Measurements from ENCODE around the gene FGF21. TPM values are rescaled to one million over a fixed set of nuclear protein-coding genes. Genes with fewer than 3 reads are reported as not detected.
"Not testable (repeated sequence)": the region's sequence is repeated elsewhere in the genome, so short reads cannot be mapped to it uniquely, and the experiment has no call there.

Gene FGF21
- total RNA-seq, 4 donors from 2014 or later: not detected

- Histone ChIP-seq H3K4me3 (no peak overlapping the region), H3K4me1 (peaks cover 0 to 22% (median 5%) of the 10 kb centered on the region in 4 donors), H3K36me3 (no peaks in the 10 kb centered on the region), H3K27me3 (peaks cover 28% of the 10 kb centered on the region), H3K9me3 (no peaks in the 10 kb centered on the region), H3K27ac (no peak overlapping the region)
- in situ Hi-C loops (cut with MboI; ENCODE audit: low pct_ligation_motif_present in 1 of 4, low pct_unique_long_range_greater_than_20kb in 1 of 4, low sequenced_read_pairs in 3 of 4): no loop called here
- 15 to 36% methylated on average over 2 to 5 of the region's 5 CpGs for WGBS, 2 donors (ENCODE audit: low coverage in 1 of 2)
- intact Hi-C loops (cut with DNase I; ENCODE audit: low total_unique reads): no loop called here
- TF ChIP-seq, protein P1, sequence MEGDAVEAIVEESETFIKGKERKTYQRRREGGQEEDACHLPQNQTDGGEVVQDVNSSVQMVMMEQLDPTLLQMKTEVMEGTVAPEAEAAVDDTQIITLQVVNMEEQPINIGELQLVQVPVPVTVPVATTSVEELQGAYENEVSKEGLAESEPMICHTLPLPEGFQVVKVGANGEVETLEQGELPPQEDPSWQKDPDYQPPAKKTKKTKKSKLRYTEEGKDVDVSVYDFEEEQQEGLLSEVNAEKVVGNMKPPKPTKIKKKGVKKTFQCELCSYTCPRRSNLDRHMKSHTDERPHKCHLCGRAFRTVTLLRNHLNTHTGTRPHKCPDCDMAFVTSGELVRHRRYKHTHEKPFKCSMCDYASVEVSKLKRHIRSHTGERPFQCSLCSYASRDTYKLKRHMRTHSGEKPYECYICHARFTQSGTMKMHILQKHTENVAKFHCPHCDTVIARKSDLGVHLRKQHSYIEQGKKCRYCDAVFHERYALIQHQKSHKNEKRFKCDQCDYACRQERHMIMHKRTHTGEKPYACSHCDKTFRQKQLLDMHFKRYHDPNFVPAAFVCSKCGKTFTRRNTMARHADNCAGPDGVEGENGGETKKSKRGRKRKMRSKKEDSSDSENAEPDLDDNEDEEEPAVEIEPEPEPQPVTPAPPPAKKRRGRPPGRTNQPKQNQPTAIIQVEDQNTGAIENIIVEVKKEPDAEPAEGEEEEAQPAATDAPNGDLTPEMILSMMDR (IDR thresholded peaks at IDR 0.05): no peak
- TF ChIP-seq POLR2AphosphoS5 (IDR thresholded peaks at IDR 0.05): no peak
- no peak for TF ChIP-seq POLR2A (IDR thresholded peaks at IDR 0.05)
- TF ChIP-seq EP300 (IDR thresholded peaks at IDR 0.05; ENCODE audit: low read depth): no peak
- no peak for DNase-seq
These were observed 29.2 kb downstream of the FGF21 start for GRCh38 chr19:48784527-48784926.

- Histone ChIP-seq H3K4me1 (peaks cover 0 to 14% (median 0%) of the 10 kb centered on the region in 4 donors), H3K27me3 (peaks cover 28% of the 10 kb centered on the region)
- H3K4me3 ChIP-seq; H3K27ac ChIP-seq; in situ Hi-C loops (cut with MboI; ENCODE audit: low pct_ligation_motif_present in 1 of 4, low pct_unique_long_range_greater_than_20kb in 1 of 4, low sequenced_read_pairs in 3 of 4); H3K36me3 ChIP-seq; DNase-seq; H3K9me3 ChIP-seq; intact Hi-C loops (cut with DNase I; ENCODE audit: low total_unique reads): not testable (repeated sequence)
- WGBS, 2 donors (ENCODE audit: low coverage in 1 of 2): 87 to 100% methylated on average over 1 to 7 of the region's 7 CpGs
These were observed 31.1 kb downstream of the FGF21 start for GRCh38 chr19:48786422-48786821.

- 33 to 58% methylated on average over 1 to 9 of the region's 9 CpGs for WGBS, 2 donors (ENCODE audit: low coverage in 1 of 2)
- H3K4me1 ChIP-seq: peaks cover 0 to 10% (median 0%) of the 10 kb centered on the region in 4 donors
- peaks cover 23% of the 10 kb centered on the region for H3K27me3 ChIP-seq
- in situ Hi-C loops (cut with MboI; ENCODE audit: low pct_ligation_motif_present in 1 of 4, low pct_unique_long_range_greater_than_20kb in 1 of 4, low sequenced_read_pairs in 3 of 4); H3K4me3 ChIP-seq; H3K27ac ChIP-seq; H3K36me3 ChIP-seq; H3K9me3 ChIP-seq; intact Hi-C loops (cut with DNase I; ENCODE audit: low total_unique reads); DNase-seq: not testable (repeated sequence)
These were observed 32.0 kb downstream of the FGF21 start for GRCh38 chr19:48787331-48787730.

DNA sequence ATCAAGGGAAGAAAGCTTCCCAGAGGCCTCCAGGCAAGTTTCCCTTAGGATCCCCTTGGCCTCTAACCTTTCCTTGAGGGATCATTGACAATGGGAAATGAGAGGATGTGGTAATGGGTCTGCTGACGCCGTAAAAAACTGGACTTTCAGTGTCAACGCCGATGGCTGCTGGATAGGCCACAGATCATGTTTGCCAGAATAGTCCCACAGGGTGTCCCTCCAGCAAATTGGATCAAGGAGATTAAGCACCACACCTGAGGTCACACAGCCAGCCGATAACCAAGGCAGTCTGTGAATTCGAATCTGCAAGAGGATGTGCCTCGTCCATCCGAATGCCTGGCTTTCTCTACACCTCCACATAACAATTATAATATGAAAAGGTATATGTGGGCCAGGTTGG, 37.9 kb downstream of the FGF21 start:
- Histone ChIP-seq H3K4me3 (no peak overlapping the region), H3K27ac (no peak overlapping the region), H3K36me3 (no peaks in the 10 kb centered on the region), H3K27me3 (no peaks in the 10 kb centered on the region), H3K9me3 (no peaks in the 10 kb centered on the region), H3K4me1 (peaks cover 0 to 15% (median 10%) of the 10 kb centered on the region in 4 donors)
- WGBS, 2 donors (ENCODE audit: low coverage in 1 of 2): 84 to 100% methylated on average over 1 to 8 of the region's 8 CpGs
- intact Hi-C loops (cut with DNase I; ENCODE audit: low total_unique reads): loop anchor here (10.0 kb wide), 1 partner anchor 182 kb away; no protein-coding TSS in a partner anchor
- DNase-seq: no peak
- TF ChIP-seq EP300 (IDR thresholded peaks at IDR 0.05; ENCODE audit: low read depth) (no peak), POLR2AphosphoS5 (IDR thresholded peaks at IDR 0.05) (no peak)
- in situ Hi-C loops (cut with MboI; ENCODE audit: low pct_ligation_motif_present in 1 of 4, low pct_unique_long_range_greater_than_20kb in 1 of 4, low sequenced_read_pairs in 3 of 4): loop anchor here in 3 of 4 donors (5.0 kb wide), 3 partner anchors 44 to 179 kb away; partner anchors contain the start of gene HSD17B14 (in 2 of the 3)

DNA sequence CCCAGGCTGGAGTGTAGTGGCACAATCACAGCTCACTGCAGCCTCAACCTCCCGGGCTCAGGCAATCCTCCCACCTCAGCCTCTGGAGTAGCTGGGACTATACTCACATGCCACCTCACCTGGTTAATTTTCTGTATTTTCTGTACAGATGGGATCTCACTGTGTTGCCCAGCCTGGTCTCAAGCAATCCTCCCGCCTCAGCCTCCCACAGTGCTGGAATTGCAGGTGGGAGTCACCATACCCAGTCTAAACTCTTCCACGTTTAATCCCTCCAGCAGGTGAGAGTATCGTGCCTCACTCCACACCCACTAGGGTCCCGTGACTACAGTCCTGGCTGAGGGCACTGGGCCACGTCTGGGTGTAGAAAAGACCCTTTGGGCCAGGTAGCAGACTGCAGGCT, 39.0 kb downstream of the FGF21 start:
- DNase-seq: no peak
- 76 to 82% methylated on average over 5 to 6 of the region's 6 CpGs for whole genome bisulfite sequencing, 2 donors (ENCODE audit: low coverage in 1 of 2)
- peak overlapping the region in 3 of 4 donors; percentile 72 to 88 (median 78) for H3K27ac ChIP-seq
- in situ Hi-C loops (cut with MboI; ENCODE audit: low pct_ligation_motif_present in 1 of 4, low pct_unique_long_range_greater_than_20kb in 1 of 4, low sequenced_read_pairs in 3 of 4) (loop anchor here in 3 of 4 donors (5.0 kb wide), 3 partner anchors 43 to 178 kb away; partner anchors contain the start of gene HSD17B14 (in 2 of the 3)), intact Hi-C loops (cut with DNase I; ENCODE audit: low total_unique reads) (loop anchor here (2.0 to 10.0 kb wide), 2 partner anchors 43 to 181 kb away; partner anchors contain the start of gene HSD17B14)
- no peaks in the 10 kb centered on the region for H3K27me3 ChIP-seq
- TF ChIP-seq POLR2AphosphoS5 (IDR thresholded peaks at IDR 0.05): no peak
- no peak for TF ChIP-seq POLR2A (IDR thresholded peaks at IDR 0.05)
- TF ChIP-seq, protein P1 (IDR thresholded peaks at IDR 0.05): no peak
- no peak for TF ChIP-seq EP300 (IDR thresholded peaks at IDR 0.05; ENCODE audit: low read depth)
- peaks cover 0 to 15% (median 10%) of the 10 kb centered on the region in 4 donors for H3K4me1 ChIP-seq
- H3K4me3 ChIP-seq: no peak overlapping the region
- no peaks in the 10 kb centered on the region for H3K9me3 ChIP-seq
- H3K36me3 ChIP-seq: no peaks in the 10 kb centered on the region
